ENCODE data around the gene ANKS1B. TPM values are rescaled to one million over a fixed set of nuclear protein-coding genes. Genes with fewer than 3 reads are reported as not detected.

The ANKS1B gene
- total RNA-seq, 1 donor from 2014 or later, result 11.3 TPM

DNA sequence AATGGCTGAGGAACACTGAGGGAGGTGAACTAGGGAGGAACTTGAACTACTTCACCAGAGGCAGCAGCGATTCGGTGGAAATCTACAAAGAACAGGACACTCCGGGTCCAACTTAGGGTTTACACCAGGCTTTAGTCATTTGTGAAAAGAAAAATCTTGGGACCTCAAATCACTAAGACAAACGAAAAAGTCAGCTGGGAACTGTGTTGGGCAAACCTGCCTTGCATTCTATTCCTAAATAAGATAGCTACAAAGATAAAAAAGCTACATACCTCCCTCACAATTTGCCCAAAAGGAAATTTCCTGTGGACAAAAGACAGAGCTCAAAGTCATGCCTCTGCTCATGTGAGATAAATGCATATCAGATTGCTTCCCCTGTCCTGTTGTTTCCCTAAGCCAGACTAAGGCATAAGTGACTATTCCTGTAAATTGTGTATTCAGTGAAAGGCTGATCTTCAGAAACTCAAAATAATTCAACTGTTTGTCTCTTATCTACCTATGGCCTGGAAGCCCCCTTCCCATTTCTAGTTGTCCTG lies 1233.1 kb downstream of the ANKS1B start:
- Mint-ChIP-seq H3K36me3 (ENCODE audit: unreplicated experiment) (no peaks in the 10 kb centered on the region), H3K27ac (ENCODE audit: unreplicated experiment) (no peak overlapping the region), H3K27me3 (ENCODE audit: unreplicated experiment) (peaks cover 7% of the 10 kb centered on the region)

DNA sequence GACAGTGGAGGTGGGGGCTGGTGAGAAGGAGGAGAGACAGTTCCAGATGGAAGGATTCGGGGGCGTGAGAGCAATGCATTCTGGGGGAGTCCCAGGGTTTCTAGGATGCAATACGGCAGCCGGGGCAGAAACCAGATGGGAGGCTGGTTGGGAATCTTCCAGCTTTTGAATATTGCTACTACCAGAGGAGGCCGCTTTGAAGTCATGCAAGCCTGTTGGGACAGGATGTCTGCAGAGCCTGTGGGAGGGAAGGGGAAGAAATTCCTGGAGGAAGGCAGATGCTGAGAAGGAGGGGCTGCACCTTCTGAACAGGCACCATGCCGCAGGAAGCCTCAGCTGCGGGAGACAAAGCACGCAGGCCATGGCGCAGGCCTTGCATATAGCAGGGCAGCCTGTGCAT lies 1234.2 kb downstream of the ANKS1B start:
- Mint-ChIP-seq H3K9me3 (ENCODE audit: unreplicated experiment) (peaks cover 1% of the 10 kb centered on the region), H3K36me3 (ENCODE audit: unreplicated experiment) (no peaks in the 10 kb centered on the region), H3K27me3 (ENCODE audit: unreplicated experiment) (peaks cover 10% of the 10 kb centered on the region), H3K4me3 (ENCODE audit: unreplicated experiment) (no peak overlapping the region), H3K4me1 (ENCODE audit: low read depth, unreplicated experiment) (peaks cover 3% of the 10 kb centered on the region), H3K27ac (ENCODE audit: unreplicated experiment) (no peak overlapping the region)
- TF ChIP-seq, protein P1, sequence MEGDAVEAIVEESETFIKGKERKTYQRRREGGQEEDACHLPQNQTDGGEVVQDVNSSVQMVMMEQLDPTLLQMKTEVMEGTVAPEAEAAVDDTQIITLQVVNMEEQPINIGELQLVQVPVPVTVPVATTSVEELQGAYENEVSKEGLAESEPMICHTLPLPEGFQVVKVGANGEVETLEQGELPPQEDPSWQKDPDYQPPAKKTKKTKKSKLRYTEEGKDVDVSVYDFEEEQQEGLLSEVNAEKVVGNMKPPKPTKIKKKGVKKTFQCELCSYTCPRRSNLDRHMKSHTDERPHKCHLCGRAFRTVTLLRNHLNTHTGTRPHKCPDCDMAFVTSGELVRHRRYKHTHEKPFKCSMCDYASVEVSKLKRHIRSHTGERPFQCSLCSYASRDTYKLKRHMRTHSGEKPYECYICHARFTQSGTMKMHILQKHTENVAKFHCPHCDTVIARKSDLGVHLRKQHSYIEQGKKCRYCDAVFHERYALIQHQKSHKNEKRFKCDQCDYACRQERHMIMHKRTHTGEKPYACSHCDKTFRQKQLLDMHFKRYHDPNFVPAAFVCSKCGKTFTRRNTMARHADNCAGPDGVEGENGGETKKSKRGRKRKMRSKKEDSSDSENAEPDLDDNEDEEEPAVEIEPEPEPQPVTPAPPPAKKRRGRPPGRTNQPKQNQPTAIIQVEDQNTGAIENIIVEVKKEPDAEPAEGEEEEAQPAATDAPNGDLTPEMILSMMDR (IDR thresholded peaks at IDR 0.05; ENCODE audit: partially characterized antibody, unreplicated experiment), result no peak
- no peak for DNase-seq

More for the DNA sequence above, 1233.1 kb downstream of the ANKS1B start:
- Mint-ChIP-seq H3K4me1 (ENCODE audit: low read depth, unreplicated experiment) (peaks cover 3% of the 10 kb centered on the region), H3K9me3 (ENCODE audit: unreplicated experiment) (peaks cover 1% of the 10 kb centered on the region), H3K4me3 (ENCODE audit: unreplicated experiment) (no peak overlapping the region)
- TF ChIP-seq, protein P1 (IDR thresholded peaks at IDR 0.05; ENCODE audit: partially characterized antibody, unreplicated experiment), result no peak
- no peak for DNase-seq

DNA sequence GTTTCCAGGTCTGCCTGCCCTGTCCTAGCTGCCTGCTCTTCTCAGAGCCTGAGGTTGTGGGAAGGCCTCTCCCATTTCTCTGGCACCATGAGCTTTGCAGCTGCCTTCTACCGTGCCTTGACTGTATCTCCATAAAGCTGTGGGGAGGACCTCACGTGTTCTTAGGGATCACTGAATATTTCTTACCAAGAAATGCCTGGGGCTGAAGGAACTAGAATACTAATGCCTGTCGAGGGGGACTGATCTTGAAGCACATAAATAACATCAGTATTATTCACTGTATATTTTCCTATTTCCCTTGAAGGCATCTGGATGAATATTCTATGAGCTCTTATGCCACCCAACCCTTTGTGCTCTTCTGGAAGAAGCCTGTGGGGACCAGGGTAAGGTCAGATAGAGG lies 1236.3 kb downstream of the ANKS1B start:
- no peak overlapping the region for H3K27ac Mint-ChIP-seq (ENCODE audit: unreplicated experiment)
- H3K4me1 Mint-ChIP-seq (ENCODE audit: low read depth, unreplicated experiment), result peaks cover 3% of the 10 kb centered on the region
- H3K36me3 Mint-ChIP-seq (ENCODE audit: unreplicated experiment), result no peaks in the 10 kb centered on the region
- no peak for DNase-seq
- H3K27me3 Mint-ChIP-seq (ENCODE audit: unreplicated experiment), result peaks cover 10% of the 10 kb centered on the region
- TF ChIP-seq, protein P1 (IDR thresholded peaks at IDR 0.05; ENCODE audit: partially characterized antibody, unreplicated experiment), result no peak
- peaks cover 1% of the 10 kb centered on the region for H3K9me3 Mint-ChIP-seq (ENCODE audit: unreplicated experiment)
- no peak overlapping the region for H3K4me3 Mint-ChIP-seq (ENCODE audit: unreplicated experiment)

DNA sequence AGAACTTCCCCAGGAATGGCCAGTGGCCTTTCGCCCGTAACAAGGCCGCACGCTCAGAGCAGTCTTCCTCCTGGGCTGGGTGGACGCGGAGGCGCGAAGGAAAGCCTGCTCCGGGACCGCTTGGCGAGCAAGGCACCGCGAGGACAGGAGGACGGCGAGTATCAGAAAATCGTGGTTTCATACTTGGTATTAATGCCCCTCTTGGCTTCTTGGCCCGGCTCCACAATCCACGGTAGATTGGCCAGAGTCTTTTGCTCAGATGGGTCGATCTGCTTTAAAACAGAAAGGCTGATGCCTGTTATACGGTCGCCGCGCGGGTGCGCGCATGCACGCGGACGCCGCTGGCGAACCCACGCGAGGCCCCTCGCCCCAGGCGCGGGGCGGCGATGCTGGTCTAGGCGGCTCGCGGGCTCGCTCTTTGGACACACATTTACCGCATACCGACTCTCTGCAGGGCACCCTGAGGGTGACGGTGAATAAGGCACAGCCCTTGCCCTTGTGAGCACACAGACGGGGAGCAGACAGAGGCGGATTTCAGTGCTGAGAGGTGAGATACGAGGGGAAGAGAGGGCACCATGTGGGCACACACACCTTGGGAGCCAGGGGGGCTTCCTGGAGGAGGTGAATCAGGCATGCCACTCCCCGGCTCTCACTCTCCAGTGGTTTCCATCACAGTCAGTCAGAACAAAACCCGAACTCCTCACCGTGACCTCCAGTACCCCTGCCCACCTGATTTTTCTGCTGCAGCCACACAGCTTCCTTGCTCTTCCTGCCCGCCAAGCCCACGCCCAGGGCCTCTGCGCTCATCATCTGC lies 1239.0 kb downstream of the ANKS1B start:
- H3K4me1 Mint-ChIP-seq (ENCODE audit: low read depth, unreplicated experiment), result peaks cover 9% of the 10 kb centered on the region
- peak overlapping the region; percentile 74 for H3K4me3 Mint-ChIP-seq (ENCODE audit: unreplicated experiment)
- H3K9me3 Mint-ChIP-seq (ENCODE audit: unreplicated experiment), result peaks cover 1% of the 10 kb centered on the region
- peak; percentile 48 for DNase-seq
- peaks cover 10% of the 10 kb centered on the region for H3K27me3 Mint-ChIP-seq (ENCODE audit: unreplicated experiment)
- H3K27ac Mint-ChIP-seq (ENCODE audit: unreplicated experiment), result no peak overlapping the region
- no peaks in the 10 kb centered on the region for H3K36me3 Mint-ChIP-seq (ENCODE audit: unreplicated experiment)
- TF ChIP-seq, protein P1 (IDR thresholded peaks at IDR 0.05; ENCODE audit: partially characterized antibody, unreplicated experiment), result no peak

DNA sequence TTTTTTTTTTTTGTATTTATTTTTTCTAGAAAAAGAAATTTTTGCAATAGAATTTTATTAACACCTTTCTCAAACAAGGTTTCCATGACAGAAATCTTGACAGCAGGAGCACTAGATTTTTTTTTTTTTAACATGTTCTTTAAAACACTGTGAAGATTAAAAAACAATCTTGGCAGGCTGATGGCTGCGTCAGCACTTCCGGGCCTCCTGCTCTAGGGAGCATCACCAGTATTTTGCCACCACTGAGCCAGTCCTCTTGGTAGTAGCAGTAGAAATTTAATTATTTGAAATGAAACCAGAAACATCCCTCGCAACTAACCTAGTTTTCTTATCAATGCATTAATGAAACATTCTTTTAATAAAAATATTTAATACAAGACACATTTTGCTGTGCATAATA lies 1240.1 kb downstream of the ANKS1B start:
- Mint-ChIP-seq H3K4me1 (ENCODE audit: low read depth, unreplicated experiment) (peaks cover 6% of the 10 kb centered on the region), H3K27ac (ENCODE audit: unreplicated experiment) (no peak overlapping the region), H3K27me3 (ENCODE audit: unreplicated experiment) (peaks cover 10% of the 10 kb centered on the region), H3K9me3 (ENCODE audit: unreplicated experiment) (no peaks in the 10 kb centered on the region), H3K36me3 (ENCODE audit: unreplicated experiment) (no peaks in the 10 kb centered on the region), H3K4me3 (ENCODE audit: unreplicated experiment) (no peak overlapping the region)
- no peak for DNase-seq
- TF ChIP-seq, protein P1 (IDR thresholded peaks at IDR 0.05; ENCODE audit: partially characterized antibody, unreplicated experiment), result no peak

Measured in glutamatergic neuron (in vitro differentiated cells).